Endothelial cell of umbilical vein (primary cell): Measurements from ENCODE around the gene ATP13A3. TPM values are rescaled to one million over a fixed set of nuclear protein-coding genes. Genes with fewer than 3 reads are reported as not detected.

Source experiments
- BruUV-seq: library from RNA; stranded (reverse); fragments of 400-500 nt; replicated peaks from 2 replicates; lab custom pipeline; 2021; lab: Mats Ljungman, UMichigan
- CTCF ChIA-PET: fragments of 300-600, 350-600 bp; sonication (Branson Sonifier 250); formaldehyde crosslinking; loops from one replicate; lab custom pipeline; 2021; ENCODE audit warnings: antibody characterized with exemption, inconsistent platforms; lab: Charles Lee
- POLR2A ChIA-PET: fragments of 300-600, 350-600 bp; sonication (Branson Sonifier 250); formaldehyde crosslinking; loops from one replicate; lab custom pipeline; 2021; ENCODE audit warnings: antibody characterized with exemption, inconsistent platforms; lab: Charles Lee
- DNase-seq: peaks from one replicate; pipeline ENCODE4 v3.0.0-alpha.2; 2011; ENCODE audit warnings: low read depth, low spot score
- FAIRE-seq: peaks from 2 replicates; lab custom pipeline; 2011; peaks lifted over from hg19 to GRCh38; lab: Jason Lieb, UNC
- H2AFZ ChIP-seq: 2 replicates; pipeline ENCODE4 v1.6.0; 2012; ENCODE audit warnings: low read depth, low read length, control low read depth, inconsistent platforms
- H3K27ac ChIP-seq: 2 replicates; pipeline ENCODE4 v1.5.1; 2011; ENCODE audit warnings: low read depth, mild to moderate bottlenecking, control low read depth, low read length, moderate library complexity; ENCODE audit not compliant: insufficient read depth
- H3K27me3 ChIP-seq, 2 experiments: 2 replicates each; pipeline versions ENCODE4 v1.6.0 to v1.6.1; 2011; ENCODE audit warnings: low read length in 2 of 2, mixed read lengths in 1 of 2; ENCODE audit not compliant: control insufficient read depth in 2 of 2, insufficient read depth in 2 of 2
- H3K36me3 ChIP-seq, 2 experiments: 2 replicates in 1 of 2; 3 replicates in 1 of 2; pipeline ENCODE4 v1.5.1; 2011; ENCODE audit warnings: low read length in 2 of 2, mild to moderate bottlenecking in 1 of 2, moderate library complexity in 1 of 2; ENCODE audit not compliant: control insufficient read depth in 2 of 2, insufficient read depth in 2 of 2; ENCODE audit errors: extremely low read depth in 1 of 2
- H3K4me1 ChIP-seq: 3 replicates; pipeline ENCODE4 v1.5.1; 2011; ENCODE audit warnings: mild to moderate bottlenecking, low read length; ENCODE audit not compliant: control insufficient read depth, insufficient read depth; ENCODE audit errors: extremely low read depth
- H3K4me2 ChIP-seq: 2 replicates; pipeline ENCODE4 v1.6.1; 2011; ENCODE audit warnings: low read length, control low read depth, mixed read lengths; ENCODE audit not compliant: insufficient read depth
- H3K4me3 ChIP-seq, 3 experiments: fragments of 200-600 bp in 1 of 3; sonication (generic), shearing (Covaris generic) in 1 of 3; replicated peaks in 1 of 3; 2 replicates each; pipeline ENCODE4 v1.5.1; 2011 to 2016; ENCODE audit warnings: control low read depth in 3 of 3, low read length in 3 of 3, mild to moderate bottlenecking in 2 of 3, inconsistent platforms in 1 of 3, low read depth in 1 of 3, moderate library complexity in 1 of 3; ENCODE audit not compliant: insufficient read depth in 1 of 3
- H3K79me2 ChIP-seq: 2 replicates; pipeline ENCODE4 v1.6.0; 2012; ENCODE audit warnings: low read length, inconsistent platforms; ENCODE audit not compliant: control insufficient read depth, insufficient read depth
- H3K9ac ChIP-seq: replicated peaks from 2 replicates; pipeline ENCODE3; 2011; ENCODE audit warnings: low read length, control low read depth; ENCODE audit not compliant: insufficient read depth; ENCODE audit errors: extremely low read depth
- H3K9me1 ChIP-seq: replicated peaks from 3 replicates; pipeline ENCODE4 v1.6.0; 2011; ENCODE audit warnings: mild to moderate bottlenecking, low read length; ENCODE audit not compliant: control insufficient read depth, insufficient read depth; ENCODE audit errors: extremely low read depth
- H3K9me3 ChIP-seq: replicated peaks from 2 replicates; pipeline ENCODE4 v1.5.1; 2012; ENCODE audit warnings: low read length, inconsistent platforms; ENCODE audit not compliant: control insufficient read depth, insufficient read depth
- H4K20me1 ChIP-seq: replicated peaks from 2 replicates; pipeline ENCODE3; 2011; ENCODE audit warnings: mild to moderate bottlenecking, low read length; ENCODE audit not compliant: control insufficient read depth, insufficient read depth; ENCODE audit errors: extremely low read depth
- EZH2 ChIP-seq: IDR thresholded peaks from 2 replicates; pipeline ENCODE4 v1.6.1; 2012; ENCODE audit warnings: borderline replicate concordance, low read depth, mild to moderate bottlenecking, moderate library complexity, low read length, inconsistent platforms; ENCODE audit not compliant: severe bottlenecking
- FOS ChIP-seq: IDR thresholded peaks from 2 replicates; pipeline ENCODE4 v1.6.1; 2011; ENCODE audit warnings: mild to moderate bottlenecking, low read length, moderate library complexity, borderline replicate concordance; ENCODE audit not compliant: insufficient read depth
- GATA2 ChIP-seq: IDR thresholded peaks from 2 replicates; pipeline ENCODE4 v1.7.0; 2011; ENCODE audit warnings: low read depth, mild to moderate bottlenecking, moderate library complexity, mixed read lengths, low read length; ENCODE audit not compliant: insufficient read length, insufficient read depth
- JUN ChIP-seq: IDR thresholded peaks from 2 replicates; pipeline ENCODE4 v1.6.1; 2011; ENCODE audit warnings: borderline replicate concordance, low read depth; ENCODE audit not compliant: insufficient read length, insufficient read depth
- MYC ChIP-seq: IDR thresholded peaks from one replicate; pipeline ENCODE4 v1.6.1; 2011; ENCODE audit warnings: mild to moderate bottlenecking, low read depth, low read length
- POLR2A ChIP-seq: IDR thresholded peaks from 2 replicates; pipeline ENCODE4 v1.6.1; 2012; ENCODE audit warnings: low read depth, mild to moderate bottlenecking, control low read depth, low read length
- POLR2AphosphoS5 ChIP-seq: IDR thresholded peaks from 2 replicates; pipeline ENCODE4 v1.6.1; 2012; ENCODE audit warnings: low read depth, mild to moderate bottlenecking, control low read depth, low read length, moderate library complexity; ENCODE audit not compliant: insufficient read depth
- dilution Hi-C: fragments of 300-500 bp; cut with MboI; formaldehyde crosslinking; loops from one replicate; pipeline ENCODE4 v1.15.0; 2019; ENCODE audit warnings: low sequenced_read_pairs; ENCODE audit not compliant: extremely low pct_ligation_motif_present
- intact Hi-C: fragments of 100-400 bp; cut with micrococcal nuclease; formaldehyde crosslinking; loops from one replicate; pipeline ENCODE4 v1.10.0; 2022
- polyA plus RNA-seq, 4 experiments: library from polyadenylated mRNA; depleted of rRNA in 3 of 4; stranded (reverse) in 3 of 4; unstranded in 1 of 4; fragments of >200 nt; gene quantifications; 2 replicates each; pipeline versions ENCODE4 v1.2.1 to v1.2.3, GENCODE V29; 2011 to 2012; ENCODE audit warnings: missing spikeins in 1 of 4
- total RNA-seq: library from RNA; stranded (reverse); gene quantifications from 2 replicates; pipeline ENCODE4 v1.2.3, GENCODE V29; 2021
- TF ChIP-seq, protein P1 (sequence below): IDR thresholded peaks from 2 replicates; pipeline ENCODE4 v1.6.1; 2011; ENCODE audit not compliant: insufficient read depth, insufficient read length
- TF ChIP-seq, protein P2 (sequence below), 2 donors: IDR thresholded peaks; 1 replicate in 1 of 2; 2 replicates in 1 of 2; pipeline ENCODE4 v1.5.1; 2011; ENCODE audit warnings: low read length in 2 of 2, mild to moderate bottlenecking in 2 of 2, moderate library complexity in 2 of 2, control low read depth in 1 of 2, inconsistent platforms in 1 of 2, low read depth in 1 of 2; ENCODE audit not compliant: insufficient read depth in 1 of 2; ENCODE audit errors: extremely low read depth in 1 of 2

Gene ATP13A3
- total and polyA plus RNA-seq, 2 donors (not counting 3 experiments of a cell fraction or from before 2014, with no cell fraction given) = 12.0 to 59.0 TPM

DNA sequence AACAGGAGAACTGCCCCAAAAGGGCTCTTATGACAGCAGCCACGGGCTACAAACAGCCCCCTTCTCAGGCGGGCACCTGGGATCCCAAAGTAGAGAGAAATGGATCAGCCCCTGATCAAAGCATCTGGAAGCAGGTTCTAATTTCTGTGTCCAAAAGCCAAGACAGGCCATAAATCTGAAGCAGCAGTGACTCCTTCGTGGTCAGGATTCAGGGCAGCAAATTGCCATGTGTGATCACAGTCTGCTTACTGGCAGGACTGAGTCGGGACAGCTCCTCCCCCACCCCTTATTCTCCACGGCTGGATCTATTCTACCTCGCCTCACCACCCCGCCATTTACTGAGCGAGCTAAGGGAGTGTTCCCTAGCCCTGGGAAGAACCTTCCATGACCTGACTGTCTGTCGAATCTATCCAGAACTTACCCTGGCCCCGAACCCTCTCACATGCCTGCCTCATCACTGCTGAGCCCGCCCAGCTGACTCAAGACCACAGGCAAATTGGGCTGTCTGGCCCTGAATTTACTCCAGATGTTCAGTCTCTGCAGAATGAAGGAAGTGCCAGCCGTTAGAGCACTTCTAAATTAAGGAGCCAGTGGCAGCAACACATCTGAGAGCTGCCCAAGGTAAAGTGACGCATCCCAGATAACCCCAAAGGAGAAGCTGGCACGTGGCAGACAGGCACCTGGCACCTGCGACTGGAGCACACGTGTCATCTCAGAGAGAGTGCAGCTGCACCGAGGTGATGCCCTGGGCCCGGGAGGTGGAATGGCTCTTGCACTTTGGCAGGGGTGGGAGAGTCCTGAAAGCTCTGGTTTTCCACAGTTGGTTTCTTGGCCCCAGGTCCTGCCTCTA lies 118.6 kb downstream of the ATP13A3 start:
- Histone ChIP-seq H3K4me1 (peaks cover 5% of the 10 kb centered on the region), H2AFZ (no peak overlapping the region), H4K20me1 (no peaks in the 10 kb centered on the region), H3K79me2 (no peaks in the 10 kb centered on the region), H3K9me1 (no peaks in the 10 kb centered on the region), H3K9me3 (no peaks in the 10 kb centered on the region), H3K36me3 (no peaks in the 10 kb centered on the region), H3K27me3 (peaks cover 15 to 19% of the 10 kb centered on the region in 2 experiments), H3K9ac (no peak overlapping the region), H3K4me3 (no peak overlapping the region), H3K27ac (no peak overlapping the region), H3K4me2 (no peak overlapping the region)
- POLR2A ChIA-PET = no interaction called here
- no peak for DNase-seq
- CTCF ChIA-PET = interaction anchor here (1.0 to 2.1 kb wide), 6 partner anchors 11 to 205 kb away, joined by 3 to 6 read pairs (median 3); no protein-coding TSS in a partner anchor
- FAIRE-seq = no peak
- dilution Hi-C loops (no loop called here), intact Hi-C loops (no loop called here)
- BruUV-seq = no TSS peak
- TF ChIP-seq JUN = no peak
- no peak for TF ChIP-seq FOS
- TF ChIP-seq MYC = no peak
- TF ChIP-seq POLR2AphosphoS5 = no peak
- TF ChIP-seq, protein P1, sequence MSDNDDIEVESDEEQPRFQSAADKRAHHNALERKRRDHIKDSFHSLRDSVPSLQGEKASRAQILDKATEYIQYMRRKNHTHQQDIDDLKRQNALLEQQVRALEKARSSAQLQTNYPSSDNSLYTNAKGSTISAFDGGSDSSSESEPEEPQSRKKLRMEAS = no peak
- TF ChIP-seq EZH2 = no peak

DNA sequence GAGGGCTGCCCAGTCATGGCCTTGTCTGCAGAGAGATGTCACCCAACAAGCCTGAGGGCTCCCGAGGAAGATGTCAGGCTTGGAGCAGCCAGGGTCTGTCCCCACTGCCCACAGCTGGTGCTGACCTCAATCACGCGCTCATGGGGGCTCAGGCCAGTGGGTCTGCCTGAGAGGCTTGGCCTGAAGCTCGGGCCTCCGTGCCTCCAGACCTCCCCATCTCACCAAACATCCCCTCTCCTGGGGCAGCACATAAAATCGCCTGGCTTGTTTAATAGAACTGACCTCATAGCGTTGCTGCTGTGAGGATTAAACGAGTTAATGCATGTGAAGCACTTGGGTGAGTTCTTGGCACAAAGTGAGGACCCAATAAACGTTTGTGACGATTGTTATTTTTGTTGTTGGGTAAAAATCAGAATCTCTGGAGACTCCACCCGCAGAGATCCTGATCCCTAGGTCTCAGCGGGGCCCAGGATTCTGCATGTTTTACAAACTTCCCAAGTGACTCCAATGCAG lies 120.8 kb downstream of the ATP13A3 start:
- no peak for FAIRE-seq
- Histone ChIP-seq H3K4me2 (no peak overlapping the region), H3K36me3 (no peaks in the 10 kb centered on the region), H3K27me3 (peaks cover 19 to 21% of the 10 kb centered on the region in 2 experiments), H3K9me3 (no peaks in the 10 kb centered on the region), H4K20me1 (no peaks in the 10 kb centered on the region), H3K4me3 (no peak overlapping the region), H3K4me1 (peaks cover 5% of the 10 kb centered on the region), H3K9me1 (no peaks in the 10 kb centered on the region), H3K79me2 (no peaks in the 10 kb centered on the region), H3K9ac (no peak overlapping the region), H3K27ac (no peak overlapping the region), H2AFZ (no peak overlapping the region)
- TF ChIP-seq JUN (no peak), EZH2 (no peak), MYC (no peak), GATA2 (no peak), POLR2A (no peak), POLR2AphosphoS5 (no peak), FOS (no peak)
- TF ChIP-seq, protein P1 = no peak
- TF ChIP-seq, protein P2, sequence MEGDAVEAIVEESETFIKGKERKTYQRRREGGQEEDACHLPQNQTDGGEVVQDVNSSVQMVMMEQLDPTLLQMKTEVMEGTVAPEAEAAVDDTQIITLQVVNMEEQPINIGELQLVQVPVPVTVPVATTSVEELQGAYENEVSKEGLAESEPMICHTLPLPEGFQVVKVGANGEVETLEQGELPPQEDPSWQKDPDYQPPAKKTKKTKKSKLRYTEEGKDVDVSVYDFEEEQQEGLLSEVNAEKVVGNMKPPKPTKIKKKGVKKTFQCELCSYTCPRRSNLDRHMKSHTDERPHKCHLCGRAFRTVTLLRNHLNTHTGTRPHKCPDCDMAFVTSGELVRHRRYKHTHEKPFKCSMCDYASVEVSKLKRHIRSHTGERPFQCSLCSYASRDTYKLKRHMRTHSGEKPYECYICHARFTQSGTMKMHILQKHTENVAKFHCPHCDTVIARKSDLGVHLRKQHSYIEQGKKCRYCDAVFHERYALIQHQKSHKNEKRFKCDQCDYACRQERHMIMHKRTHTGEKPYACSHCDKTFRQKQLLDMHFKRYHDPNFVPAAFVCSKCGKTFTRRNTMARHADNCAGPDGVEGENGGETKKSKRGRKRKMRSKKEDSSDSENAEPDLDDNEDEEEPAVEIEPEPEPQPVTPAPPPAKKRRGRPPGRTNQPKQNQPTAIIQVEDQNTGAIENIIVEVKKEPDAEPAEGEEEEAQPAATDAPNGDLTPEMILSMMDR (IDR thresholded peaks at IDR 0.05; ENCODE audit: extremely low read depth in 1 of 2, insufficient read depth in 1 of 2, low read depth in 1 of 2, low read length in 2 of 2) = no peak
- dilution Hi-C loops (no loop called here), intact Hi-C loops (no loop called here)
- DNase-seq = no peak
- CTCF ChIA-PET = interaction anchor here (1.0 to 1.5 kb wide), 2 partner anchors 15 to 133 kb away, joined by 3 to 4 read pairs; partner anchors contain the start of gene CPN2
- POLR2A ChIA-PET = no interaction called here
- BruUV-seq = no TSS peak
